ENCODE data around the gene POLQ.

DNA sequence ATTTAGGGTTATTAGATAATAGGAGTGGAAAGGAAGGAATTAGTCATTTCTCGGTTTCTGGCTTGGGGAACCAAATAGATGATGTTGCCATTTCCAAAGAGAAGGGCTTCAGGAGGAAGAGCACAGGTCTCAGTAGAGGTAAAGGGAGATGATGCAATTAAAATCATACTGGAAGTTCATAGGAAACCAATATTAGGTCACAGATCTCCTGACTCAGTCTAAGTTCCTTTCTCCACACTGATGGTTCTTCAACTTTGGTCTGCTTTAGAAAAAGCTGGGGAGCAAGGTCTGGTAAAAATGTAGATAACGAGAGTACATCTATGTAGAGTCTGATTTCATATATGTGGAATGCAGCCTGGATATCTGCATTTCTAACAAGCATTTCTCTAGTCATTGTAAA, 130.9 kb downstream of the POLQ start:
- TF ChIP-seq, protein P1, sequence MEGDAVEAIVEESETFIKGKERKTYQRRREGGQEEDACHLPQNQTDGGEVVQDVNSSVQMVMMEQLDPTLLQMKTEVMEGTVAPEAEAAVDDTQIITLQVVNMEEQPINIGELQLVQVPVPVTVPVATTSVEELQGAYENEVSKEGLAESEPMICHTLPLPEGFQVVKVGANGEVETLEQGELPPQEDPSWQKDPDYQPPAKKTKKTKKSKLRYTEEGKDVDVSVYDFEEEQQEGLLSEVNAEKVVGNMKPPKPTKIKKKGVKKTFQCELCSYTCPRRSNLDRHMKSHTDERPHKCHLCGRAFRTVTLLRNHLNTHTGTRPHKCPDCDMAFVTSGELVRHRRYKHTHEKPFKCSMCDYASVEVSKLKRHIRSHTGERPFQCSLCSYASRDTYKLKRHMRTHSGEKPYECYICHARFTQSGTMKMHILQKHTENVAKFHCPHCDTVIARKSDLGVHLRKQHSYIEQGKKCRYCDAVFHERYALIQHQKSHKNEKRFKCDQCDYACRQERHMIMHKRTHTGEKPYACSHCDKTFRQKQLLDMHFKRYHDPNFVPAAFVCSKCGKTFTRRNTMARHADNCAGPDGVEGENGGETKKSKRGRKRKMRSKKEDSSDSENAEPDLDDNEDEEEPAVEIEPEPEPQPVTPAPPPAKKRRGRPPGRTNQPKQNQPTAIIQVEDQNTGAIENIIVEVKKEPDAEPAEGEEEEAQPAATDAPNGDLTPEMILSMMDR (IDR thresholded peaks at IDR 0.05; ENCODE audit: borderline replicate concordance, extremely low read depth, low read length, poor library complexity, severe bottlenecking) = no peak
- TF ChIP-seq EZH2 (IDR thresholded peaks at IDR 0.05; ENCODE audit: borderline replicate concordance, low read depth, low read length, severe bottlenecking) = no peak

Measured in DND-41 (cell line).